Neuronal stem cell (in vitro differentiated cells): ENCODE data around the gene ZGLP1. TPM values are rescaled to one million over a fixed set of nuclear protein-coding genes. Genes with fewer than 3 reads are reported as not detected.

ENCODE experiments used
- DNase-seq: peaks from one replicate; pipeline ENCODE4 v3.0.0-alpha.2; 2013; ENCODE audit warnings: low spot score
- H2AFZ ChIP-seq: one replicate; pipeline ENCODE4 v1.6.1; 2013; ENCODE audit warnings: mild to moderate bottlenecking, low read length, inconsistent platforms
- H2AK5ac ChIP-seq: 2 replicates; pipeline ENCODE4 v1.6.1; 2013; ENCODE audit warnings: low read depth, mild to moderate bottlenecking, inconsistent platforms, low read length, moderate library complexity, mixed read lengths
- H2BK120ac ChIP-seq: 2 replicates; pipeline ENCODE4 v1.6.1; 2013; ENCODE audit warnings: low read depth, mild to moderate bottlenecking, inconsistent platforms, low read length, moderate library complexity, mixed read lengths
- H2BK12ac ChIP-seq: one replicate; pipeline ENCODE4 v1.6.1; 2013; ENCODE audit warnings: low read length, inconsistent platforms
- H2BK15ac ChIP-seq: 2 replicates; pipeline ENCODE4 v1.6.1; 2013; ENCODE audit warnings: mild to moderate bottlenecking, low read length, inconsistent platforms, mixed read lengths
- H2BK5ac ChIP-seq: one replicate; pipeline ENCODE4 v1.6.1; 2013; ENCODE audit warnings: inconsistent platforms, mild to moderate bottlenecking, low read length, moderate library complexity
- H3K14ac ChIP-seq: one replicate; pipeline ENCODE4 v1.6.1; 2013; ENCODE audit warnings: low read length, inconsistent platforms
- H3K18ac ChIP-seq: 2 replicates; pipeline ENCODE4 v1.6.1; 2013; ENCODE audit warnings: low read length, inconsistent platforms
- H3K23ac ChIP-seq: 2 replicates; pipeline ENCODE4 v1.6.1; 2013; ENCODE audit warnings: low read depth, mild to moderate bottlenecking, mixed read lengths, low read length, inconsistent platforms; ENCODE audit not compliant: poor library complexity
- H3K27ac ChIP-seq: replicated peaks from 3 replicates; pipeline ENCODE4 v1.5.1; 2013; ENCODE audit warnings: low read length, inconsistent platforms
- H3K27me3 ChIP-seq, 3 experiments: 2 replicates each; pipeline ENCODE4 v1.6.1; 2013; ENCODE audit warnings: low read length in 3 of 3, mild to moderate bottlenecking in 2 of 3, inconsistent platforms in 1 of 3, low read depth in 1 of 3, mixed read lengths in 1 of 3, moderate library complexity in 1 of 3; ENCODE audit not compliant: control insufficient read depth in 3 of 3, insufficient read depth in 3 of 3
- H3K36me3 ChIP-seq, 2 donors: replicated peaks in 1 of 2; 2 replicates each; pipeline ENCODE4 v1.6.1; 2013; ENCODE audit warnings: low read length in 2 of 2; ENCODE audit not compliant: control insufficient read depth in 2 of 2, insufficient read depth in 2 of 2
- H3K4ac ChIP-seq: 2 replicates; pipeline ENCODE4 v1.6.1; 2013; ENCODE audit warnings: inconsistent platforms, mild to moderate bottlenecking, low read length, moderate library complexity
- H3K4me1 ChIP-seq, 2 donors: 1 replicate in 1 of 2; 2 replicates in 1 of 2; pipeline ENCODE4 v1.6.1; 2013; ENCODE audit warnings: low read length in 2 of 2, low read depth in 1 of 2; ENCODE audit not compliant: control insufficient read depth in 2 of 2, insufficient read depth in 1 of 2
- H3K4me2 ChIP-seq: one replicate; pipeline ENCODE4 v1.6.1; 2013; ENCODE audit warnings: mild to moderate bottlenecking, low read length, inconsistent platforms; ENCODE audit not compliant: insufficient read depth, poor library complexity, severe bottlenecking
- H3K4me3 ChIP-seq, 2 donors: 2 replicates each; pipeline ENCODE4 v1.5.1; 2013; ENCODE audit warnings: low read length in 2 of 2, mild to moderate bottlenecking in 2 of 2, inconsistent platforms in 1 of 2, moderate library complexity in 1 of 2
- H3K79me1 ChIP-seq: one replicate; pipeline ENCODE4 v1.6.1; 2013; ENCODE audit warnings: low read depth, mild to moderate bottlenecking, inconsistent platforms, low read length, moderate library complexity
- H3K9ac ChIP-seq: one replicate; pipeline ENCODE4 v1.6.1; 2013; ENCODE audit warnings: mild to moderate bottlenecking, low read depth, low read length, inconsistent platforms; ENCODE audit not compliant: poor library complexity
- H3K9me3 ChIP-seq, 2 donors: replicated peaks in 1 of 2; 2 replicates each; pipeline versions ENCODE3 to v1.6.1; 2013; ENCODE audit warnings: low read length in 2 of 2, mild to moderate bottlenecking in 2 of 2, inconsistent platforms in 1 of 2, low read depth in 1 of 2, mixed read lengths in 1 of 2, moderate library complexity in 1 of 2; ENCODE audit not compliant: control insufficient read depth in 2 of 2, insufficient read depth in 1 of 2
- H4K8ac ChIP-seq: one replicate; pipeline ENCODE4 v1.6.1; 2013; ENCODE audit warnings: low read depth, mild to moderate bottlenecking, inconsistent platforms, low read length, moderate library complexity
- H4K91ac ChIP-seq: one replicate; pipeline ENCODE4 v1.6.1; 2013; ENCODE audit warnings: low read length, low read depth, mild to moderate bottlenecking, inconsistent platforms; ENCODE audit not compliant: poor library complexity
- WGBS, 2 donors: extraction: QIAGEN DNeasy Blood & Tissue Kit; methylation state at CpG; one replicate each; pipeline ENCODE4 v1.1.7; 2013; ENCODE audit warnings: missing lambda C conversion rate in 2 of 2, mixed read lengths in 1 of 2; ENCODE audit not compliant: insufficient read length in 2 of 2, insufficient replicate concordance in 1 of 2; ENCODE audit errors: extremely low coverage in 2 of 2; 5-methylcytosine and 5-hydroxymethylcytosine counted together
- polyA plus RNA-seq, 2 experiments: library from polyadenylated mRNA; stranded (reverse); fragments of 200-250 nt; gene quantifications; one replicate each; pipeline ENCODE4 v1.2.3, GENCODE V29; 2013

Gene ZGLP1
- 3.5 TPM for polyA plus RNA-seq (2013, experiment 1 of 2)
- polyA plus RNA-seq (2013, experiment 2 of 2), result 4.2 TPM

GRCh38 chr19:10309423-10309822 lies at the start of gene ZGLP1:
TSS of gene ZGLP1 (minus strand) at chr19:10309815.
- no peak within 1 kb of the TSS for H3K4ac ChIP-seq
- H3K79me1 ChIP-seq, result no peaks in the 10 kb centered on the region
- H3K36me3 ChIP-seq, result peaks cover 6 to 16% of the 10 kb centered on the region in 2 donors
- no peak within 1 kb of the TSS for H4K91ac ChIP-seq
- no peak within 1 kb of the TSS for H4K8ac ChIP-seq
- no peak within 1 kb of the TSS for H2AFZ ChIP-seq
- H3K9me3 ChIP-seq, result no peaks in the 10 kb centered on the region
- H3K14ac ChIP-seq, result no peak within 1 kb of the TSS
- H3K4me1 ChIP-seq, result no peaks in the 10 kb centered on the region
- no peak within 1 kb of the TSS for H3K27ac ChIP-seq
- H3K23ac ChIP-seq, result no peak within 1 kb of the TSS
- no peak within 1 kb of the TSS for H2BK5ac ChIP-seq
- no peaks in the 10 kb centered on the region for H3K27me3 ChIP-seq
- WGBS, 2 donors, result no CpG with 5 or more reads among the region's 24 CpGs
- no peak within 1 kb of the TSS for H3K4me3 ChIP-seq
- H2BK15ac ChIP-seq, result no peak within 1 kb of the TSS
- no peak within 1 kb of the TSS for H3K18ac ChIP-seq
- H3K9ac ChIP-seq, result no peak within 1 kb of the TSS
- no peak within 1 kb of the TSS for H2BK120ac ChIP-seq
- no peak within 1 kb of the TSS for H3K4me2 ChIP-seq
- H2BK12ac ChIP-seq, result no peak within 1 kb of the TSS
- H2AK5ac ChIP-seq, result no peak within 1 kb of the TSS
- no peak for DNase-seq

DNA sequence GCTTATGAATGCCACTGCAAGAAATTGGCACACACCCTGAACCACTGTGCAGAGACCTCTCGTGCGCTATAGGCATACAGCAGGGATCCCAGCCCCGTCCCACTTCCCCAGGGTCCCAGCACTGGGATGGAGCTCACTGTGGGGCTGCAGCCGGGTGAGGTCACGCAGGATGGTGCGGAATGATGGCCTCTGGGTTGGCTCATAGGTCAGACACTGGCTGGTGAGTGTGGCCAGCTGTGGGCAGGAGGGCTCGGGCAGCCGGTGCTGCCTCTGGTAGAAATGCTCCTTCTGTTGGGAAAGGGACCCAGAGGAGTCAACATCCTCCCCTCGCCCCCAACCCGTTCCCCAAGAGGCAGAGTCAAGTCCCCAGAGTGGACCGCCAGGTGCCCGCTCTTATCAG lies 46.8 kb upstream of the ZGLP1 start:
- Histone ChIP-seq H3K4me3 (no peak overlapping the region), H4K91ac (no peak overlapping the region), H3K27me3 (no peaks in the 10 kb centered on the region), H2BK12ac (no peak overlapping the region), H3K79me1 (no peaks in the 10 kb centered on the region), H3K9ac (no peak overlapping the region), H3K27ac (no peak overlapping the region), H3K4me2 (no peak overlapping the region), H2AK5ac (no peak overlapping the region), H3K14ac (no peak overlapping the region), H2BK15ac (no peak overlapping the region), H3K4ac (no peak overlapping the region), H3K4me1 (peaks cover 0 to 17% of the 10 kb centered on the region in 2 donors), H2AFZ (no peak overlapping the region), H2BK5ac (no peak overlapping the region), H3K18ac (no peak overlapping the region), H3K36me3 (peaks cover 15 to 73% of the 10 kb centered on the region in 2 donors), H3K9me3 (no peaks in the 10 kb centered on the region), H4K8ac (peak overlapping the region; percentile 82), H2BK120ac (no peak overlapping the region), H3K23ac (peak overlapping the region; percentile 31)
- no peak for DNase-seq
- no CpG with 5 or more reads among the region's 12 CpGs for WGBS, 2 donors

GRCh38 chr19:10353793-10354391 lies 44.3 kb upstream of the ZGLP1 start:
- Histone ChIP-seq H3K9me3 (no peaks in the 10 kb centered on the region), H4K91ac (no peak overlapping the region), H2BK120ac (no peak overlapping the region), H3K27me3 (no peaks in the 10 kb centered on the region), H3K79me1 (no peaks in the 10 kb centered on the region), H3K23ac (peak overlapping the region; percentile 93), H4K8ac (no peak overlapping the region), H2BK15ac (no peak overlapping the region), H3K4me2 (peak overlapping the region; percentile 99), H3K4ac (no peak overlapping the region), H3K18ac (peak overlapping the region; percentile 91), H3K14ac (no peak overlapping the region), H2BK5ac (peak overlapping the region; percentile 78), H3K36me3 (peaks cover 6 to 68% of the 10 kb centered on the region in 2 donors), H2AFZ (no peak overlapping the region), H3K9ac (peak overlapping the region; percentile 77), H3K27ac (peak overlapping the region; percentile 74), H3K4me1 (peaks cover 0 to 17% of the 10 kb centered on the region in 2 donors), H2BK12ac (no peak overlapping the region), H3K4me3 (peak overlapping the region in 1 of 2 donors; percentile 75), H2AK5ac (no peak overlapping the region)
- WGBS, 2 donors, result no CpG with 5 or more reads among the region's 32 CpGs
- DNase-seq, result peak; percentile 92

GRCh38 chr19:10352764-10353671 lies 43.4 kb upstream of the ZGLP1 start:
- Histone ChIP-seq H3K4me3 (peak overlapping the region in 1 of 2 donors; percentile 75), H2BK12ac (peak overlapping the region; percentile 97), H3K27me3 (no peaks in the 10 kb centered on the region), H2AFZ (no peak overlapping the region), H3K27ac (peak overlapping the region; percentile 74), H3K36me3 (peaks cover 4 to 62% of the 10 kb centered on the region in 2 donors), H3K23ac (peak overlapping the region; percentile 93), H4K8ac (peak overlapping the region; percentile 99), H3K9ac (peak overlapping the region; percentile 87), H3K18ac (peak overlapping the region; percentile 98), H2BK15ac (peak overlapping the region; percentile 94), H3K9me3 (no peaks in the 10 kb centered on the region), H3K79me1 (no peaks in the 10 kb centered on the region), H2BK120ac (peak overlapping the region; percentile 87), H3K14ac (peak overlapping the region; percentile 86), H2BK5ac (peak overlapping the region; percentile 78), H3K4ac (peak overlapping the region; percentile 96), H4K91ac (peak overlapping the region; percentile 96), H3K4me2 (peak overlapping the region; percentile 99), H3K4me1 (peaks cover 0 to 17% of the 10 kb centered on the region in 2 donors), H2AK5ac (peak overlapping the region; percentile 70)
- DNase-seq, result peak; percentile 85
- no CpG with 5 or more reads among the region's 63 CpGs for WGBS, 2 donors
